HEK293T (cell line): ENCODE results near the gene GRIK1.

Experiments
- CTCF ChIA-PET: fragments of 350-600 bp; formaldehyde crosslinking; extraction: SDS; loops from one replicate; lab custom pipeline; 2021; ENCODE audit warnings: antibody characterized with exemption, inconsistent platforms; lab: Yijun Ruan, JAX
- POLR2A ChIA-PET: fragments of 350-600 bp; formaldehyde crosslinking; extraction: SDS; loops from one replicate; lab custom pipeline; 2020; ENCODE audit warnings: antibody characterized with exemption, inconsistent platforms; lab: Yijun Ruan, JAX
- DNase-seq: peaks from one replicate; pipeline ENCODE4 v3.0.0; 2012; ENCODE audit warnings: mixed read lengths; ENCODE audit errors: extremely low spot score
- ARNT ChIP-seq: fragments of 450-650 bp; IDR thresholded peaks from 2 replicates; pipeline ENCODE4 v1.6.1; 2017; ENCODE audit warnings: mild to moderate bottlenecking
- BHLHE40 ChIP-seq: fragments of 450-650 bp; IDR thresholded peaks from 2 replicates; pipeline ENCODE4 v1.6.1; 2016; ENCODE audit warnings: mild to moderate bottlenecking, moderate library complexity, borderline replicate concordance
- CTBP1 ChIP-seq: fragments of 450-650 bp; IDR thresholded peaks from 2 replicates; pipeline ENCODE4 v1.6.1; 2016; ENCODE audit warnings: borderline replicate concordance
- ELF4 ChIP-seq: fragments of 450-650 bp; IDR thresholded peaks from 2 replicates; pipeline ENCODE4 v1.6.1; 2017; ENCODE audit warnings: antibody characterized with exemption
- FOXA1 ChIP-seq: fragments of 450-650 bp; IDR thresholded peaks from 2 replicates; pipeline ENCODE4 v1.6.1; 2016; ENCODE audit warnings: mild to moderate bottlenecking
- FOXK2 ChIP-seq: fragments of 450-650 bp; IDR thresholded peaks from 2 replicates; pipeline ENCODE4 v1.6.1; 2016; ENCODE audit warnings: mild to moderate bottlenecking
- FOXM1 ChIP-seq: fragments of 450-650 bp; IDR thresholded peaks from 2 replicates; pipeline ENCODE4 v1.6.1; 2017; ENCODE audit warnings: mild to moderate bottlenecking, borderline replicate concordance
- HDGF ChIP-seq: fragments of 450-650 bp; IDR thresholded peaks from 2 replicates; pipeline ENCODE4 v1.6.1; 2017; ENCODE audit warnings: antibody characterized with exemption, borderline replicate concordance
- L3MBTL2 ChIP-seq: fragments of 450-650 bp; conservative IDR thresholded peaks from 2 replicates; pipeline ENCODE4 v1.6.1; 2016; ENCODE audit warnings: mild to moderate bottlenecking
- LEF1 ChIP-seq: fragments of 450-650 bp; IDR thresholded peaks from 2 replicates; pipeline ENCODE4 v1.6.1; 2017; ENCODE audit warnings: mild to moderate bottlenecking, borderline replicate concordance
- NFRKB ChIP-seq: fragments of 450-650 bp; IDR thresholded peaks from 2 replicates; pipeline ENCODE4 v1.6.1; 2016; ENCODE audit warnings: mild to moderate bottlenecking, moderate library complexity
- PKNOX1 ChIP-seq: fragments of 450-650 bp; IDR thresholded peaks from 2 replicates; pipeline ENCODE4 v1.6.1; 2016
- SP1 ChIP-seq: fragments of 450-650 bp; IDR thresholded peaks from 2 replicates; pipeline ENCODE4 v1.6.1; 2017
- SUZ12 ChIP-seq: fragments of 450-650 bp; IDR thresholded peaks from 2 replicates; pipeline ENCODE4 v1.6.1; 2016; ENCODE audit warnings: mild to moderate bottlenecking
- TARDBP ChIP-seq: fragments of 450-650 bp; IDR thresholded peaks from 2 replicates; pipeline ENCODE4 v1.6.1; 2016
- ZNF384 ChIP-seq: fragments of 450-650 bp; IDR thresholded peaks from 2 replicates; pipeline ENCODE4 v1.6.1; 2016

GRIK1 gene

GRCh38 chr21:29523646-29524045 lies 416.1 kb downstream of the GRIK1 start:
- DNase-seq, result no peak
- POLR2A ChIA-PET, result no interaction called here
- CTCF ChIA-PET, result no interaction called here
- no peak for TF ChIP-seq FOXK2
- no peak for TF ChIP-seq SUZ12
- TF ChIP-seq L3MBTL2, result no peak
- no peak for TF ChIP-seq ARNT
- TF ChIP-seq SP1, result no peak

GRCh38 chr21:29521872-29522271 lies 417.9 kb downstream of the GRIK1 start:
- ChIA-PET POLR2A (no interaction called here), CTCF (no interaction called here)
- DNase-seq, result no peak
- TF ChIP-seq PKNOX1 (no peak), ARNT (no peak), HDGF (no peak), NFRKB (no peak)

- CTCF ChIA-PET, result no interaction called here
Measured at GRCh38 chr21:29520171-29520570, 419.6 kb downstream of the GRIK1 start.

GRCh38 chr21:29514652-29515247 lies 425.0 kb downstream of the GRIK1 start:
- TF ChIP-seq ZNF384, result no peak
- POLR2A ChIA-PET, result no interaction called here
- DNase-seq, result no peak
- CTCF ChIA-PET, result no interaction called here

More at GRCh38 chr21:29520171-29520570, 419.6 kb downstream of the GRIK1 start:
- no peak for DNase-seq
- TF ChIP-seq HDGF (no peak), ZNF384 (no peak), ARNT (no peak), PKNOX1 (no peak), SUZ12 (no peak), NFRKB (no peak), FOXK2 (no peak), FOXA1 (no peak), TARDBP (no peak), FOXM1 (no peak), SP1 (no peak), LEF1 (no peak)
- POLR2A ChIA-PET, result no interaction called here

- DNase-seq, result no peak
- TF ChIP-seq TARDBP, result no peak
- no peak for TF ChIP-seq BHLHE40
- TF ChIP-seq FOXM1, result no peak
- no peak for TF ChIP-seq FOXK2
- no peak for TF ChIP-seq ELF4
- no peak for TF ChIP-seq SUZ12
- no peak for TF ChIP-seq PKNOX1
- no peak for TF ChIP-seq ZNF384
- TF ChIP-seq ARNT, result no peak
- TF ChIP-seq FOXA1, result no peak
- no peak for TF ChIP-seq LEF1
- no peak for TF ChIP-seq SP1
- no peak for TF ChIP-seq HDGF
- TF ChIP-seq CTBP1, result no peak
- no peak for TF ChIP-seq NFRKB
- no peak for TF ChIP-seq L3MBTL2
- ChIA-PET CTCF (no interaction called here), POLR2A (no interaction called here)
Measured at GRCh38 chr21:29513535-29513934, 426.3 kb downstream of the GRIK1 start.

- no peak for DNase-seq
- TF ChIP-seq LEF1, result no peak
- TF ChIP-seq SUZ12, result no peak
- no peak for TF ChIP-seq ELF4
- TF ChIP-seq ZNF384, result no peak
- no peak for TF ChIP-seq NFRKB
- TF ChIP-seq CTBP1, result no peak
- no peak for TF ChIP-seq L3MBTL2
- ChIA-PET POLR2A (no interaction called here), CTCF (interaction anchor here (0.6 kb wide), 1 partner anchor 14 kb away, joined by 6 read pairs; no protein-coding TSS in a partner anchor)
Measured at GRCh38 chr21:29511096-29511495, 428.7 kb downstream of the GRIK1 start.

- TF ChIP-seq ELF4 (no peak), SP1 (no peak), HDGF (no peak), FOXA1 (no peak), FOXK2 (no peak), NFRKB (no peak), CTBP1 (no peak), SUZ12 (no peak)
- ChIA-PET POLR2A (no interaction called here), CTCF (no interaction called here)
- no peak for DNase-seq
Measured at GRCh38 chr21:29509121-29509520, 430.7 kb downstream of the GRIK1 start.
